Bronchial epithelial cell (primary cell): ENCODE measurements around the gene FRMD1. TPM values are rescaled to one million over a fixed set of nuclear protein-coding genes. Genes with fewer than 3 reads are reported as not detected.
A peak's percentile ranks its signal among the peaks of the same experiment; 100 is the strongest.

ENCODE experiments used
- DNase-seq: peaks from one replicate; pipeline ENCODE4 v3.0.0-alpha.2; 2010; ENCODE audit warnings: low read depth
- FAIRE-seq: peaks from 2 replicates; lab custom pipeline; 2011; peaks lifted over from hg19 to GRCh38; lab: Jason Lieb, UNC
- H3K27me3 ChIP-seq: 2 replicates; pipeline ENCODE4 v1.5.1; 2011; ENCODE audit warnings: low read length; ENCODE audit not compliant: control insufficient read depth, insufficient read depth
- H3K36me3 ChIP-seq: 2 replicates; pipeline ENCODE4 v1.5.1; 2011; ENCODE audit warnings: low read length; ENCODE audit not compliant: control insufficient read depth, insufficient read depth
- H3K4me3 ChIP-seq: 2 replicates; pipeline ENCODE4 v1.5.1; 2011; ENCODE audit warnings: mild to moderate bottlenecking, low read depth, low read length, control low read depth
- total RNA-seq: library from RNA; depleted of rRNA; stranded (reverse); fragments of >200 nt; gene quantifications from 2 replicates; pipeline ENCODE4 v1.2.1, GENCODE V29; 2014
- TF ChIP-seq, protein P1 (sequence below): IDR thresholded peaks from 2 replicates; pipeline ENCODE4 v1.5.1; 2011; ENCODE audit warnings: mild to moderate bottlenecking, moderate library complexity, low read length, control low read depth, inconsistent platforms; ENCODE audit not compliant: insufficient read depth, severe bottlenecking

The FRMD1 gene
- total RNA-seq, 1 donor from 2014 or later = not detected

DNA sequence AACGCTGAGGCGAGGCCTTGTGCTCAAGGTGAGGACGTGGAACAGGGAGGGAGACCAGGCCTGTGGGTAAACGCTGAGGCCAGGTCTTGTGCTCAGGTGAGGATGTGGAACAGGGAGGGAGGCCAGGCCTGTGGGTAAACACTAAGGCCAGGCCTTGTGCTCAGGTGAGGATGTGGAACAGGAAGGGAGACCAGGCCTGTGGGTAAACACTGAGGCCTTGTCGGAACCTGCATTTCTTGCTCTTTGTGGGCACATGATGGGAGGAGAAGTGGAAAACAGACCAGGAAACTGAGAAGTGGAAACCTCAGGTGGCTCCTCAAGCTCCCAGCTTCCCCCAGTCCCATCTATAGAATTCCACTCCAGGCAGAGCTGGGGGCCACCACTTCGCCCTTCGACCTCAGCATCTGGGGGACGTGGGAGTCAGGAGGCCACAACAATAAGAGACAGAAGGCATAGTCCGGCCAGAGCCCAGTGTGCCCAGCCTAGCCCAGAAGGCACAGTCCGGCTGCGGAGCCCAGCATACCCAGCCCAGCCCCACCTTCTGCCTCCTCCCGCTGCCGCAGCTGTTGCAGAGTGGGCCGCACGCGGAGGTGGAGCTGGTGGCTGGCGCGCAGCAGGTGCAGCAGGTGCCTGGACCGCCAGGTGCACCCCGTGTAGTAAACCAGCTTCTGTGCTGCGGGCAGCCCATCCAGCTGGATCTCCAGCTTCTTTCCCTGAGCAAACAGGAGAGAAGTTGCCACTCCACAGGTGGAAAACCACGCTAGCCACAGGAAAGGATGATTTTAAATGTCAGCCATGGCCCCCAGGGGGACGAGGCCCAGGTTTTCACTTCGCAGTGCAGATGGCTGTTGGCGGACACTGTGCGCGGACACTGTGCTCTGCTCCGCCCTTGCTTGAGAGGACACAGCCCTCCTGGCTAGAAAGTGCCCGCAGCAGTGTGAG is 17.5 kb downstream of the FRMD1 start:
- FAIRE-seq (peak; percentile 50), DNase-seq (peak; percentile 20)
- TF ChIP-seq, protein P1, sequence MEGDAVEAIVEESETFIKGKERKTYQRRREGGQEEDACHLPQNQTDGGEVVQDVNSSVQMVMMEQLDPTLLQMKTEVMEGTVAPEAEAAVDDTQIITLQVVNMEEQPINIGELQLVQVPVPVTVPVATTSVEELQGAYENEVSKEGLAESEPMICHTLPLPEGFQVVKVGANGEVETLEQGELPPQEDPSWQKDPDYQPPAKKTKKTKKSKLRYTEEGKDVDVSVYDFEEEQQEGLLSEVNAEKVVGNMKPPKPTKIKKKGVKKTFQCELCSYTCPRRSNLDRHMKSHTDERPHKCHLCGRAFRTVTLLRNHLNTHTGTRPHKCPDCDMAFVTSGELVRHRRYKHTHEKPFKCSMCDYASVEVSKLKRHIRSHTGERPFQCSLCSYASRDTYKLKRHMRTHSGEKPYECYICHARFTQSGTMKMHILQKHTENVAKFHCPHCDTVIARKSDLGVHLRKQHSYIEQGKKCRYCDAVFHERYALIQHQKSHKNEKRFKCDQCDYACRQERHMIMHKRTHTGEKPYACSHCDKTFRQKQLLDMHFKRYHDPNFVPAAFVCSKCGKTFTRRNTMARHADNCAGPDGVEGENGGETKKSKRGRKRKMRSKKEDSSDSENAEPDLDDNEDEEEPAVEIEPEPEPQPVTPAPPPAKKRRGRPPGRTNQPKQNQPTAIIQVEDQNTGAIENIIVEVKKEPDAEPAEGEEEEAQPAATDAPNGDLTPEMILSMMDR = no peak
- no peaks in the 10 kb centered on the region for H3K36me3 ChIP-seq
- no peaks in the 10 kb centered on the region for H3K27me3 ChIP-seq
- no peak overlapping the region for H3K4me3 ChIP-seq

GRCh38 chr6:168060521-168060931 is 18.5 kb downstream of the FRMD1 start:
- Histone ChIP-seq H3K27me3 (no peaks in the 10 kb centered on the region), H3K36me3 (no peaks in the 10 kb centered on the region), H3K4me3 (no peak overlapping the region)
- FAIRE-seq (no peak), DNase-seq (peak; percentile 23)
- TF ChIP-seq, protein P1 = peak; percentile 61

DNA sequence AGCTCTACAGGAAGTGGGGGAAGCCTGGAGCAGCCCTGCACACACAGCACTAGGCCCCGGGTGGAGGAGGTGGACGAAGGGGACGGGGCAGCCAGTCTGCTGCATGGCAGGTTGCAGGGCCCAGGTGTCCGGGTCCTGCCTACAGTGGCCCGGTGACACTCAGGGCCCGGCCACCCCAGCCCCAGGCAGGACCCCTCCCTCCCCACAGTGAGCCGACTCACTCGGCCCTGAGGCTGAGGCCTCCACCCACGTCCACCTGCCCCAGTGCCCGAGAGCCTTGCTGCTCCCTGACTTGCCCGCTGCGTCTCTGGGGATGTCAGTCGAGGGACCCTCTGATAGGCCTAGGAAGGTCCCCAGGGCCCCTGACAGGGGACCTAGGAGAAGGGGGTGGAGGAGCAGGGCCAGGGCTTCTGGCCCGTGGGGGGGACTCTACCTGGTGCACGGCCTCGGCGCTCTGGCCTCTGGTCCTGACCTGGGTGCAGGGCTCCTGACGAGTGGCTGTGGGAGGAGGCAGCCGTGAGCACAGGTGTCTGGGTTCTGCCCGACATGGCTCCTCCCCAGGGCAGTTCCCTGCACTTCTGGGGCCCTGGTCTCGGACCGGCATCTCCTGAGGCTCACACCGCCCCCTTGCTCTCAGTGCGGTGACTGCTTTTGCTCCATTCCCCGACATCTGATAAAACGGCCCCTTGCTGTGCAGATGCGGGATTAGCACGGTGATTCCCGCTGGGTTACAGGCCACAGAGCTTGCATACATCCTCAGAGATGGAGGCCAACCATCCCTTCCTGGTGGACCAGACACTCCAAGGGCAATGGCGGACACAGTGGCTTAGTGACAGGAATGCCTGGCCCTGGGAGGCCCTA is 20.1 kb downstream of the FRMD1 start:
- H3K4me3 ChIP-seq = no peak overlapping the region
- FAIRE-seq (no peak), DNase-seq (no peak)
- H3K27me3 ChIP-seq = no peaks in the 10 kb centered on the region
- TF ChIP-seq, protein P1 = no peak
- H3K36me3 ChIP-seq = no peaks in the 10 kb centered on the region

DNA sequence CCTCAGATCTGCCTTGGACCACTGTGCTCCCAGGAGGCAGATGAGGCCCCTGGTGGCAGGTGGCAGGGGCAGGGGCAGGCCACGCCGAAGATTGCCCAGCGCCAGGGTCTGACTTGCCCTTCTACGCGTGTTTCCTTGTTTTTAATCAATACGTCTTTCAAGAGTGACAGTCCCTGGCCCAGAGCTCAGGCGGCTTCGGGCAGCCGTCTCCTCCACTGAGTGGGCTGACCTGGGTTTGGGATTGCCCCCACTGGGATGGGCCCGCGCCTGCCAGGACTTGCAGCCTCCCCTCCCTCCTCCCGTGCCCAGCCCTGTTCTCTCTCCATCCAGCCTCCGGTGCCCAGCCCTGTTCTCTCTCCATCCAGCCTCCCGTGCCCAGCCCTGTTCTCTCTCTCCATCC is 21.2 kb downstream of the FRMD1 start:
- FAIRE-seq = no peak
- Histone ChIP-seq H3K27me3 (no peaks in the 10 kb centered on the region), H3K36me3 (no peaks in the 10 kb centered on the region), H3K4me3 (no peak overlapping the region)
- TF ChIP-seq, protein P1 = no peak
- DNase-seq = peak; percentile 37

DNA sequence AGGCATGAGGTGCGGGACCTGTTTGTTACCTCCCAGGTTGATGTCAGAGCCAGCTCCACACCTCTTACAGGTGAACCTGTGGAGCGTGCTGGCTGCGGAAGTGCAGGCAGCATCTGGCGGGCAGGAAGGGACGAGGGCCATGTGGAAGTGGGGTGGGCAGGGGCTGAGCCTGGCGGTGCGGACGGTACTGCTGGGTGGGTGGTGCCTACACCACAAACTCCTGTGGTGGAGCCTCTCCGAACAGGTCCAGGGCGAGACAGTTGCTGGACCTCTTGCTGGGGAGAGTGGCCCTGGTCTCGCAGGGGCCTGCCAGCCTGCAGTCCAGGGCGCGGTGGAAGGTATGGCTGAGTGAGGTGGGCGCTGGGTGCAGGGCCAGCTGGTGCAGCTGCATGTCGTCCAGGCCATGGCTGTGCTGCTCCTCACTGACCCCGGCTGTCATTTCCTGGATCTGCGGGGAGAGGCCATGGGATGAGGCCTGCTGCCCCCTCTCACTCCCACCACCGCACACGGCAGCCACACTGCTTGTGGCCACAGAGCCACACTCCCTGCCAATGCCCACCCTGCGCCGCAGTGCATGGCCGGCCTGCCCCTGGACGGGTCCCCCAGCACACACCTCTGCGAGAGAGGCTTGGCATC is 22.0 kb downstream of the FRMD1 start:
- H3K27me3 ChIP-seq = no peaks in the 10 kb centered on the region
- FAIRE-seq (no peak), DNase-seq (no peak)
- TF ChIP-seq, protein P1 = no peak
- no peak overlapping the region for H3K4me3 ChIP-seq
- no peaks in the 10 kb centered on the region for H3K36me3 ChIP-seq
